HuH-7.5 (cell line): Measurements from ENCODE around the gene CYP4A22.
A peak's percentile ranks its signal among the peaks of the same experiment; 100 is the strongest.
"Not testable (repeated sequence)": the region's sequence is repeated elsewhere in the genome, so short reads cannot be mapped to it uniquely, and the experiment has no call there.

Experiments
- DNase-seq: peaks from one replicate; pipeline ENCODE4 v3.0.0; 2011; ENCODE audit warnings: low spot score

Gene CYP4A22

DNA sequence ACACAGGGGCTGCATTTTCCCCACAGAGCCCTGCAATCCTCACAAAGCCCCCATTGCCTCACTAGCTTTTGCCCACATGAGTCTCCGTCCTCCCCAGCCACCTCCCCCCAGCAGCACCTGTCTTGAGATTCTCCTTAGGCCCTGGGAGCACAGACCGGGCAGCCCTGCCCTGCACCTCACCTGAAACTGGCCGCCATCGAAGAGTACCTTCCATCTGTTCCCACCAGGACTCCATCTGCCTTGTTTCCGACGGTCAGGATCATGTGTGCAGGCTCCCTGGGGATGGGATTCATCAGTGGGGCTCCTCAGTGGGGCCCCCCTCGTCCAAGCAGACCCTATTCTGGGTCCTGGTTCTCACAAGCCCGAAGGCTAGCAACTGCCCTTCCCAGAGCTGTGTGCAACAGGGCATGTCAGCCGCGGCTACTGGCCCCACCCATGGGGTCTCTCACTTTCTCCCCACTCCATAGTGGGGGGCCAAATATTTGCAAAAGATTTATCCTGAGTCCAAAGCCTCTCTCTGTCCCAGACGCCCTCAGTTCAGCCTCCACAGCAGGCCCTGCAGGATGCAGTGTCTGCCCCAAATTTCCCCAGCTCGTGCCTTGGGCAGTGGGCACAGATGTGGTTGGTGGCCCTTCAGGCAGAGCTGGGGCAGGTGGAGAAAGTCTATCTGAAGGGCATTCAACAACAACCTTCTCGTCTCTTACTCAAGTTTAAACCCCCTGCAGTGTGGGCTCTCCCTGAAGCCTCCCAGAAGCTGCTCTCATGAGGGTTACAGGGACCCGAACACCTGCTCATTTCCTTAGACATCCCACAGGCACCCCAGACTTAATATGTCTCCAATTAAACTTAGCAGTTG is 47.8 kb downstream of the CYP4A22 start:
- no peak for DNase-seq

DNA sequence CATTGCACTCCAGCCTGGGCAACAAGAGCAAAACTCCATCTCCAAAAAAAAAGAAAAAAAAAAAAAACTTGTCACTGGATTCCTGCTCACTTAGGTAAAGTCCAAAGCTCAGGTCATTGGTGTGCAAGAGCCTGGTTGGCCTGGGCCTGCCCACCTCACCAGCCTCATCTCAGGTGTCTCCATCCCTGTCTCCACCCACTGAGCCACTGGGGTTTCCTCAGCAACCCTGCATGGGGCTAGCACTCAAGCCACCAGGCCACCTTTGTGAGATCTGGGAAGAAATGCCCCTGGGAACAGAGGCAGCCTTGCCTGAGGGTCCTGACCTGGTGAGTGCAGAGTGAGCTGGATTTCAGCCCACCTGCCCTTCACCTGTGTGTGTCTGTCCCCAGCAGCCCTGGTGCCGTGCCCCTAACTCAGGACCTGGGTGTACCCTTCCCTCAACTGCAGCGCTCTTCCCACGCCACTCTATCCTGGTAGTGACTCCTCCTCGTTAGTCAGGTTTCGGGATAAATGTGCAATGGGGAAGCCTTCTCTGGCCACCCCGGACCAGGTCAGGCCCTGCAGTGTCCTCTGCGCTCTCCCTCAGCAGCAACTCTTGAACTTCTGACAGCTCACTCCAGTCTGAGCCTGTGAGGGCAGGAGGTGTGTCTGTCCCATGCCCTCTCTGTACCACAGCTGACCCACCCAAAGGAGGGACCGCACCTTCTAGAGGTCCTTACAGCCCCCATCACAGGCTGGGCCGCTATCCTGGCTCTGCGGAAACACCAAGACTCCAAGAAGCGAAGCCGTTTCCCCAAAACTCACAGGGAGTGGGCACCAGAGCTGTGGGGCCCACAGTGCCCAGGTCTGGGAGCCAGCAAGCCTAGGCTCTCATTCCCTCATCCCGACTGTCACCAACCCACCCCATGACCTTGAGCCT is 49.3 kb downstream of the CYP4A22 start:
- DNase-seq, result no peak

DNA sequence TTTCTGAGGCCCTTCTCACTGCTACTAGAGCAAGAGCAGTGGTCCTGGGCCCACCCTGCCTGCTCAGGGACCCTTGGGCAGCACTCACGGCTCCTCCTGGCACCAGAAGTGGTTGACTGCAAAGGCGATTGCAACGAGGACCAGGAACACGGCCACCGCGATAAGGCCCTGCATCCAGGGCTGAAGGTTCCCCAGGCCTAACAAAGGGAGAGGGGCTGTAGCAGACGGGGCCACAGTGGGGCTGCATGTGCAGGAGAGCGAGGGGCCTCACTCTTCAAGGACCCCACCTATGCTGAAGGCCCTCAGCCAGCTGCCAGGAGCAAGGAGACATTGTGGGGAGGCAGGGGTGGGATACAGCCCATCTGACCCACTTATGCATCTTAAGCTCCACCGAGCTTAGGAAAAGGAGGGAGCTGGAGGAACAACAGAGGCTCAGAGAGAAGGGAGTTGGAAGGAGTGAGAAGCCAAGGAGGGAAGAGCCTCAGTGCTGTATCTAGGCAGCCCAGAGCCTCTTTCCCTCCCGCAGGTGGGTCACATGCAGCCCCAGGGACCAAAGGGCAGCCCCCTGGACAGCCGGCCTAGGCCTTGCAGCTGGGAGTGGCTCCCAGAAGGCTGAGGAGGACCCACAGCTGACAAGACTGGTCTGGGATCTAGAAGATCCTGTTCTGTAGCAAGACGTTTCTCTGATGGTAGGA is 50.1 kb downstream of the CYP4A22 start:
- DNase-seq, result no peak

DNA sequence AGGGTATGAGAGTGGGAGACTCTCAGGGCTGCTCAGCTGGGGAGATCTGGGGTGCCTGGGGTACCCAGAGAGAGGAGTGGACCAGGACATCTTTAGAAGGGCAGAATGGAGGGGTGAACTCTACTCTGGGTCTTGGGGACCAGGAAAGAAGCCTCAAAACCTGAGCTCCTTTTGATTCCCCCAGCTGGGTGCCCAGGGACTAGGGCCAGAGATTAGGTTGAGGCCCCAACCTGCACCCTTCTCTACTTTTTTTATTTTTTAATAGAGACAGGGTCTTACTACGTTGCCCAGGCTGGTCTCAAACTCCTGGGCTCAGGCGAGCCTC is 50.6 kb downstream of the CYP4A22 start:
- DNase-seq, result no peak

DNA sequence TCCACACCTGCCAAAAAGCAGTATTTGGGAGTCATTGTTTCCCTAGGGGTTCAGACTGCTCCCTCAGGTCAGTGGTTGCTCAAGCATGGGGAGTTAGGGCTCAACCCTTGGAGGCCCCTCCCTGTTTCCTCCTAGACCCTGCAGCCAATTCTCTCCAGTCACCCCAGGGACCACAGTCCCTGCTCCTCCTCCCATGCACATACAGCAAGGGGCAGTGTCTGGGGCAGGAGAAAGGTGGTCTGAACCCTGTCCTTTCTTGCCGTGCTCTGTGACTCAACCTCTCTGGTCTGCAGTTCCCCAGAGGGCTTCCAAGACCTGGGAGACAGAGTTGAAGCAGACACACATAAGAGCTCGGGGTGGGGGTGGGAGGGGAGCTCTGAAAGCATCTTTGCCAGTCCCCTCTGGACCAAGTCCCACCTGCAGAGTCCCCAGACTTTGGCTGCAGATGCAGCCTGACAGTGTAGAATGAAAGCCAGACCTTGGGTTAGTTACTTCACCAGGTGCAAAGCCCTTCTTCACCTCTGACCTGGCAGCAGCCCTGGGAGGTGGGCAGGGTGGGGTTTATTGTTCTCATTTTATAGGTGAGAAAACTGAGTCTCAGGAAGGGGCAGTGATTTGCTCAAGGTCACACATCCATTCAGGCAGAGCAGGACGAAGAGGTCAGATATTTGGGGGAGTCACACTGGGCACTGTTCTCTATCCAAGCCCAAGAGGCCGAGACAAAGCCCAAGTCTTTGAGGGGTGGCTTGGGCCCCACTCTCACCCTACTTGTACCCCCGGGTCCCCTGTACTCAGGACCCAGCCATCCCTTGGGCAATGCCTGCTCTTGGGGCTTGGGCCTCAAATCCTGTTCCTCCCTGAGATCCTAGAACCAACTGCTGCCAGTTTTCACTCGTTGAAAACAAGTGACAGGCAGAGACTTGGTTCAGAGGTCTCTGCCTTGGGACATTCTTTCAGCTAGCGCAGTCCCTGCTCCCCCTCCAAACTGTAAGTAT is 51.8 kb downstream of the CYP4A22 start:
- DNase-seq, result no peak

DNA sequence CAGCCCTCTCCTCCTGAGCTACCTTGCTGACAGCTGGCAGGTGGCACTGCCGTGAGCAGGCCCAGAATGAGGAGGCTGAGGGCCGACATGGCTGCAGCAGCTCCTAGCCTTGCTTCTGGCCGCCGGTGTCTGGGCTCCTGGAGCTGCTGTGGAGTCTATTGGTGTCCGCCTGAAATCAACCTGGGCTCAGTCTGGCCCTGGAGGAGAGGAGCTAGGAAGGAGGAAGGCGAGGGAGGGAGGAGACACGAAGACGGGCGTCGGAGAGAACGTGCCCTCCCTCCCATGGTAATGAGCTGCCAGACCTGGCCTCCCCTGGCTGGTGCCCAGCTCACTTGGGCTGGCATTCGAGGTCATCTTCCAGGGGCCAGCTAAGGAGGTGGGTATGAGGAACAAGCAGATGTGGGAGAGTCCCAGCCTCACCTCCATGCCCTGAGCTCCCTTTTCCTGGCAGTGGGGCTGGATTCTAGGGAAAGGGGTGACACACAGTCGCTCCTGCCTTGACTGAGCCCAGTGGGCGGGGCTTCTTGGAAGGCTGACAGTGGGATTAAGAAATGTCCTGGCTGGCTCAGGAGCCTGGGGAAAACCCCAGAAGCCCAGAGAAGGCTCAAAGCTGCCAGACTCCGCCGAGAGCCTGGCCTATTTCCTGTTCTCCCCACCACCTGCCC is 52.7 kb downstream of the CYP4A22 start, which contains the start of gene PDZK1IP1:
PDZK1IP1 (minus strand) TSS at position 193 of the 665 bp plus-strand sequence; CDS start at position 89, 104 bp downstream.
- no peak for DNase-seq

DNA sequence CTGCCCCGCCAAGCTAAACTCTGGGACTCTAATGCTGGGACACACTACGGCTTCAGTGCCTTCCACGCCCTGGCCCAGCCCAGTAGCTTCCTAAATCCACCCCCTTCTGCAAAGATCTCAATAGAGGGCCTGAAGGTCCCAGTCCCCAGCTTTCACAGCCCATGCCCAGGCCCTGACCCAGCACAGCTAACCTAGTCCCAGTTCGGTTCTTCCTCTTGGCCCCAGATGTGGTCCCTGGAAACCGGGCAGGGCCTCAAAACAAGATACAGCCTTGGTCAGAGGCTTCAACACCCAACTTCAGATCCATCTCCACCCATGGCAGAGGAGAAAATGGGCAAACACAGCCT is 53.2 kb downstream of the CYP4A22 start:
- no peak for DNase-seq

DNA sequence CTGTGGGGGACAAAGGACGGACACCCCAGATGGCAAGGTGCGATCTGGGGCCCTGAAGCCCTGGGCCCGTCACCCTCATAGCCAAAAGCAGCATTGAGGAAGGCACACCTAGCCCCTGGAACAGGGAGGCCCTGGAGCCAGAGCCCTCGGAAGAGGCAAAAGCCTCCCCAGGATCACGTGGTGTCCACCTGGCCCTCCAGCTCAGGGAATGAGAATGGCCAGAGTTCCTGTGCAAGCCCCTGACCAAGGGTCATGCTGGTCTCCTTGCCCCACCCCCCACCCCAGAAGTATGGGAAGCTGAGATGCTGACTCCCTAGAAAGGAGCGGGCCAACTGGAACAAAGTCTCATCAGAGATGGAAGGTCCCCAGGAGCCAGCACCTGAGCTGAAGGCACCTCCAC is 53.6 kb downstream of the CYP4A22 start:
- DNase-seq, result no peak

DNA sequence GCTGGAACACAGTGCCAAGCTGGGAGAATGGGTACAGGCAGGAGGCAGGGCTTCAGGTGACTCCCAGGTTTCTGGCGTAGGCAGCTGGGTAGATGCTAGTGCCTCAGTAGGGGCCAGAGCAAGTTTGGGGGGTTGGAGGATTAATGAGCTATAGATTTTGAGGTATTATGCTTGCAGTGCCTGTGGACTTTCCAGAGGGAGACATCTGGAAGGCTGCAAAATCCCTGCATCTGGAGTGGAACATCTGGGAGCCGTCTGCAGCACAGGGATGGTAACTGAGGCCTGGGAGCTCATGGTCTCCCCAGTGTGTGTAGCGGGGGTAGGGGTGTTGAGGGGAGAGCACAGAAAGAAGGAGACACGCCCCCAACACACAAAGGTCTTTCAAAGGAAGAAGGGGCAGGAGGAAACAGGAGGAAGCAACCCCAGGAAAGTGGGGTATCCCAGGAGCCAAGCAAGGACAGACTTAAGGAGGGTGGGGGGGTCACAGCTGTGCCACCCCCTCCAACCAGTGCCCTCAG is 54.8 kb downstream of the CYP4A22 start:
- no peak for DNase-seq

DNA sequence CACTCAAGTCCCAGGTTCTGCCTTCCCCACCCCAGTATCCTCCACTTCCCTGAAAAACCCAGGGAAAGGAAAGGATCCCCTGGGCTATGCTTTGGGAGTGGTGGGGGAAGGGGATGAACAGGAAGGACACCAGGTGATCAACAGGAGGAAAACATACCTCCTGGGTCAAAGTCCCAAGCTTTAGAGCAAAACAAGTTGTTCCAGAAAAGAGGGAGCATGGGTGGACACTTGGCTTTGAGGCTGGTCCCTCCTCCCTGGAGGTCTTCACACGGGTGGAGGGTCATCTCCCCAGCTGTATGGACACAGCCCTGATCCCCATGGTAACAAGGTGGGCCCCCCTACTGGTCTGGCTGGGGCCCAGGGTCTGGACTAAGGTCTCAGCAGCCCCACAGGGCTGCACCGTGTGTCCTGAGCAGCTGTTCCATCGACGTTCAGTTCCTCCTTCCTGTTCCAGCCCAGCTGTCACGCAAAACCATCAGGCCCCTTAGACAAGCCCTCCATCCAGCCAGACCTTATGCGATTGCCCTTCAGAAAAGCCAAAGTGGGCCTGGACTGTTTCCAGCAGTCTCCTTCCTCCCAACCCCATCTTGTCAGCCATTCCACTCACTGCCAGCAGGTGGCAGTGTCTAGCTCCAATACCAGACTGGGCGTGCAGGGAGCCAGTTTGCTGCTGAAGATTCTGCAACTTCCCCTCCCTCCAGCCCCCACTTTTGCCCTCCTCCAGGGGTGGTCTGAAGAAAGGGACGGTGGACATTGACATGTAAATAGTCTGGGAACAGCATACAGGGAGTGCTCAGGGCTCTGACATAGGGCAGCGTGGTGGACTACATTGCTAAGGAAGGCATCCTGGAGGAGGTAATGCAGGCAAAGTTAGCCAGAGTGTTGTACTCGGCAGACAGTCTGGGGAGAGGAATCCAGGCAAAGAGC is 55.5 kb downstream of the CYP4A22 start:
- peak; percentile 67 for DNase-seq

DNA sequence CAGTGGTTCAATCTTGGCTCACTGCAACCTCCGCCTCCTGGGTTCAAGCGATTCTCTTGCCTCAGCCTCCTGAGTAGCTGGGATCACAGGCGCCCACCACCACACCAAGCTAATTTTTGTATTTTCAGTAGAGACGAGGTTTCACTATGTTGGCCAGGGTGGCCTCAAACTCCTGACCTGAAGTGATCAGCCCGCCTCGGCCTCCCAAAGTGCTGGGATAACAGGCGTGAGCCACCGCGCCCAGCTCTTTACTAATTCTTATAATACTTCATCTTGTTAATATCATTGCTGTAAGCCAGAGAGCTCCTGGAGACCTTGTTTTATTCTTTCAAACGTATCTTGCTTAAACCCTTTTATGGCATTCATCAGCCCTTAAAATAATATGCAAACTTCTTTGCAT is 56.3 kb downstream of the CYP4A22 start:
- not testable (repeated sequence) for DNase-seq

DNA sequence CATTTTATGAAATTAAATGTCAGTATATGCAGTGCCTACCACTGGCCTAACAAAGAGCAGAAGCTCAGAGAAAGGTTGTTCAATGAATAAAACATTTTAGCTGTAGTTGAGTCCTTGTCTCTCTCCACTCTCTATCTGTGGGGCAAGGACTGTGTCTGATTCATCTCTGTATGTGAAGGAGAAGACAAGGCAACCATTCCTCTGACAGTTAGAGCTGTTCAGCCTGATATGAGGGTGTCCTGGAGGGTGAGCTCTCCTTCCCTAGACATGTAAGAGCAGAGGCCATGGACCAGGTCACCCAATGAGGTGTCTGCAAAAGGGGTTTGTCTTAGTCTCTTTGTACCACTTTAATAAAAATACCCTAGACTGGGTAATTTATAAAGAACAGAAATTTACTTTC is 57.1 kb downstream of the CYP4A22 start:
- DNase-seq, result no peak

DNA sequence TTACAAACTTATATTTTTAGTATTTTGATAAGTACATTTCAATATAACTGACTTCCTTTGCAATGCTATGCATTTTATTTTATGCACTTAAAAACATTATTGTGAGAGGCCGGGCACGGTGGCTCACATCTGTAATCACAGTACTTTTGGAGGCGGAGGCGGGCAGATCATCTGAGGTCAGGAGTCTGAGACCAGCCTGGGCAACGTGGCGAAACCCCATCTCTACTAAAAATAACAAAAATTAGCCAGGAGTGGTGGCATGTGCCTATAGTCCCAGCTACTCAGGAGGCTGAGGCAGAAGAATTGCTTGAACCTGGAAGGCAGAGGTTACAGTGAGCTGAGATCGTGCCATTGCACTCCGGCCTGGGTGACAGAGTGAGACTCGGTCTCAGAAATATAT is 58.7 kb downstream of the CYP4A22 start:
- not testable (repeated sequence) for DNase-seq

DNA sequence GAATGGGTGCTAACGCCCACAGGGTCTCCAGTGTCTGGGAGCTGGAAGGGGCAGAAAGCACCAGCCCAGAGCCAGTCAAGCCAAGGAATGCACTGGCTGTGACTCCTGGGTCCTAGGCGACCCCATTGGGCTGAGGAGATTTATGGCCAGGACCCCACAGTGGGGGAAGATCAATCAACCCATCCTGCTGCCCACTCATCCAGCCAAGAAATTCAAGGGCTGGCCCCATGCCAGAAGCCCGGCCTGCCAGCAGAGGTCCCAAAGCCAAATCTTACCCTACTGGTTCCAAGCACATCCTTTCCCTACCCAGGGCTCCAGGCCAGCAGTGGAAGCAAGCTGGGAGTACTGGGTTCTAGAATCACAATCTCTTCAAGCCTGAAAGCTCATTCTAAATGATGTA is 59.4 kb downstream of the CYP4A22 start:
- DNase-seq, result no peak

DNA sequence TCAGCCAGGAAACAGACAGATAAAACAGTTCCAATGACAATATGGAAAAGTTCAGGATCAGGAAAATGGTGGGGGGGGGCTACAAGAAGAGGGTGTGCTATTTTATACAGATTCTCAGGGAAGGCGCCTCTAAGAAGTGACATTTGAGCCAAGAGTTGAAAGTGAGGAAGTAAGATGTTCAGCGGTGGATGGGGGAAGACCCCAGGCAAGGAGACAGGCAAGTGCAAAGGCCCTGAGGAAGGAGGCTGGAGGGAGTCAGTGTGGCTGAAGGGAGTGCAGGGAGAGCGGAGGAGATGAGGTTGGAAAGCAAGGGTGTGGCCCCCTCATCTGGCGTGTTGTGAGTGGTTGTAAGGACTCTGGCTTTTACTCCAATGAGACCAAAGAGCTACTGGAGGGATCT is 61.0 kb downstream of the CYP4A22 start:
- DNase-seq, result no peak
